ENCODE measurements around the gene SORBS1. TPM values are rescaled to one million over a fixed set of nuclear protein-coding genes. Genes with fewer than 3 reads are reported as not detected.

SORBS1 gene
- total RNA-seq, 1 experiment from 2014 or later, result 0.56 TPM

DNA sequence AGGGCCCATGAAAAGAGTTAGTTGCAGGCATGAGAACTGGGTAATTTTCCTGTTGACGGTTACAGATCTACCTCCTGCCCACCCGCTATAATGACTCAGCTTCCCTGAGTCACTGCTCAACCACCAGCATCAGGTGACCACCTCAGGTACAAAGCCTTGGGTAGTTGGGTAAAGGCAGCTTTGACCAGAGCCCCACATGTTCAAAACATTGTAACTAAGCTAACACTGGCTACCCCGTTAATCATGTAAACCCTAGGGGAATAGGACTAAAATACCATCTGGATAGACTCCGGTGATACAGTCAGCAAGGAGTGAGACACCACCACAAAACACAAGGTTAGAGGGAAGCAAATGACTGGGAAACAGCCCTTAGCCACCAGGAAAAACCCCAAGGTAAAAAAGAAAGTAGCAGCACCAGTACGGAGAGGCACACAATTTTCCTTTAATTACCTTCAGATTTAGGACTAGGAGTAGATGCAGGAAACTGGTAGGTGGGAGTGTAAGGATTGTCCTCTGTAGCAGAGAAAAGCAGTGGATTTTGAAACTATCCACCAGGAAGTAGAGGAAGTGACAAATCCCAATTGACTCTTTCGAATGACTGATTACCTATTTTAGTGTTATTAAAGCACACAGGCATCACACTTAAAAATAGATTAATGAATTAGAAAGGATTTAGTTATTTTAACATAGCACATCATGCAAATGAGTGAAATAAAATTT lies 166.8 kb downstream of the SORBS1 start:
- Histone ChIP-seq H3K36me3 (ENCODE audit: insufficient read depth, low read length, poor library complexity, severe bottlenecking) (no peaks in the 10 kb centered on the region), H3K4me1 (ENCODE audit: insufficient read depth, low read length, poor library complexity, severe bottlenecking) (no peaks in the 10 kb centered on the region), H3K27ac (ENCODE audit: low read depth, low read length, poor library complexity, severe bottlenecking) (no peak overlapping the region), H3K4me3 (ENCODE audit: low read depth, low read length, poor library complexity, severe bottlenecking) (no peak overlapping the region), H3K9me3 (ENCODE audit: low read depth, low read length, poor library complexity, severe bottlenecking) (no peaks in the 10 kb centered on the region), H3K27me3 (replicated peaks; ENCODE audit: insufficient read depth, low read depth, low read length, poor library complexity) (no peaks in the 10 kb centered on the region)
- BruUV-seq (replicated peaks), result no TSS peak
- ChIA-PET CTCF (no interaction called here), POLR2A (ENCODE audit: low non-redundant PET) (no interaction called here)
- intact Hi-C loops (cut with micrococcal nuclease; ENCODE audit: unreplicated experiment), result no loop called here
- TF ChIP-seq, protein P1, sequence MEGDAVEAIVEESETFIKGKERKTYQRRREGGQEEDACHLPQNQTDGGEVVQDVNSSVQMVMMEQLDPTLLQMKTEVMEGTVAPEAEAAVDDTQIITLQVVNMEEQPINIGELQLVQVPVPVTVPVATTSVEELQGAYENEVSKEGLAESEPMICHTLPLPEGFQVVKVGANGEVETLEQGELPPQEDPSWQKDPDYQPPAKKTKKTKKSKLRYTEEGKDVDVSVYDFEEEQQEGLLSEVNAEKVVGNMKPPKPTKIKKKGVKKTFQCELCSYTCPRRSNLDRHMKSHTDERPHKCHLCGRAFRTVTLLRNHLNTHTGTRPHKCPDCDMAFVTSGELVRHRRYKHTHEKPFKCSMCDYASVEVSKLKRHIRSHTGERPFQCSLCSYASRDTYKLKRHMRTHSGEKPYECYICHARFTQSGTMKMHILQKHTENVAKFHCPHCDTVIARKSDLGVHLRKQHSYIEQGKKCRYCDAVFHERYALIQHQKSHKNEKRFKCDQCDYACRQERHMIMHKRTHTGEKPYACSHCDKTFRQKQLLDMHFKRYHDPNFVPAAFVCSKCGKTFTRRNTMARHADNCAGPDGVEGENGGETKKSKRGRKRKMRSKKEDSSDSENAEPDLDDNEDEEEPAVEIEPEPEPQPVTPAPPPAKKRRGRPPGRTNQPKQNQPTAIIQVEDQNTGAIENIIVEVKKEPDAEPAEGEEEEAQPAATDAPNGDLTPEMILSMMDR (conservative IDR thresholded peaks at IDR 0.05; ENCODE audit: low read depth, low read length), result no peak
- TF ChIP-seq EZH2 (IDR thresholded peaks at IDR 0.05; ENCODE audit: borderline replicate concordance, low read depth, low read length, poor library complexity, severe bottlenecking), result no peak
- no peak for DNase-seq (ENCODE audit: low spot score)

DNA sequence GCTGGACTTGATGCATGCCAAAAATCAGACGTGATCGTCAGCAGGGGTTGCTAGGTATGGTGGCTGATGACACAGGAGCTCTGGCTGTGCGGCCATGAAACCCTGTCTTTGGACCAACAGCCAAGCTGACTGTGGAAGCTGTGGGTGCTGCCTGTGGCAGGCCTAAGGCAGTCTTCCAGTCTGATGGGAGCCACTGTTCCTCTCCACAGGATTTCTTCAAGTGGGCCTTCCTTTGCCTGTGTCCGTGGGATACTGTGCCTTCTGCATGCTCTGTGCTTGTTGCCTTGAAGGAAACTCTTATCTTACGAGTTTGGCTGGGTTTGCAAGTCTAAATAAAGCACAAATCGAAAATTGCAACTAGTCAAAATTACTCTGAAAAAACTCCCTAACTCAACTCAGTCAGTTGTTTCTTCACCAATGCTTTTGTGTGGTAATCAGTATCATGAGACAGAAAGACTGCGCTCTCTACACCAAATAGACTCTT lies 168.4 kb downstream of the SORBS1 start:
- TF ChIP-seq, protein P1 (conservative IDR thresholded peaks at IDR 0.05; ENCODE audit: low read depth, low read length), result no peak
- no peak for TF ChIP-seq EZH2 (IDR thresholded peaks at IDR 0.05; ENCODE audit: borderline replicate concordance, low read depth, low read length, poor library complexity, severe bottlenecking)
- no peak overlapping the region for H3K4me3 ChIP-seq (ENCODE audit: low read depth, low read length, poor library complexity, severe bottlenecking)
- intact Hi-C loops (cut with micrococcal nuclease; ENCODE audit: unreplicated experiment), result no loop called here
- no peaks in the 10 kb centered on the region for H3K9me3 ChIP-seq (ENCODE audit: low read depth, low read length, poor library complexity, severe bottlenecking)
- ChIA-PET POLR2A (ENCODE audit: low non-redundant PET) (no interaction called here), CTCF (no interaction called here)
- no peak overlapping the region for H3K27ac ChIP-seq (ENCODE audit: low read depth, low read length, poor library complexity, severe bottlenecking)
- H3K4me1 ChIP-seq (ENCODE audit: insufficient read depth, low read length, poor library complexity, severe bottlenecking), result no peaks in the 10 kb centered on the region
- no TSS peak for BruUV-seq (replicated peaks)
- no peaks in the 10 kb centered on the region for H3K27me3 ChIP-seq (replicated peaks; ENCODE audit: insufficient read depth, low read depth, low read length, poor library complexity)
- DNase-seq (ENCODE audit: low spot score), result no peak
- no peaks in the 10 kb centered on the region for H3K36me3 ChIP-seq (ENCODE audit: insufficient read depth, low read length, poor library complexity, severe bottlenecking)

DNA sequence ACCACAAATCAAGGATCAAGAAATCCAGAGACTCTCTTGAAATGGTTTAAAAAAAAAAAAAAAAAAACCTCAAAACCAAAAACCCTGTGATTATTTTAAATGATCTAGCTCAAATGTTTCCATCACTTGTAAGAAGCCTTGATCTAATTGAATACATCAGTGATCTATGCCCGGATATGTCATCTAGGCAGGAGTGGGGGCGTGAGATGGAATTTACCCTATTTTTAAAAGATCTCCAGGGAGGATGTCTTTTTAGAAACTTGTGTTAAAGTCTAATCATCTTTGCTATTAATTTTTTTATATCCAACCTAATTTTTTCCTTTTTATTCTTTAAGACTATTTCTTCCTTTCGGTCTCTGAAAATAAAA lies 169.0 kb downstream of the SORBS1 start:
- no peak for TF ChIP-seq EZH2 (IDR thresholded peaks at IDR 0.05; ENCODE audit: borderline replicate concordance, low read depth, low read length, poor library complexity, severe bottlenecking)
- TF ChIP-seq, protein P1 (conservative IDR thresholded peaks at IDR 0.05; ENCODE audit: low read depth, low read length), result no peak
- no peak overlapping the region for H3K4me3 ChIP-seq (ENCODE audit: low read depth, low read length, poor library complexity, severe bottlenecking)
- CTCF ChIA-PET, result no interaction called here
- no peak for DNase-seq (ENCODE audit: low spot score)
- intact Hi-C loops (cut with micrococcal nuclease; ENCODE audit: unreplicated experiment), result no loop called here
- H3K9me3 ChIP-seq (ENCODE audit: low read depth, low read length, poor library complexity, severe bottlenecking), result no peaks in the 10 kb centered on the region
- BruUV-seq (replicated peaks), result no TSS peak
- peaks cover 5% of the 10 kb centered on the region for H3K27me3 ChIP-seq (replicated peaks; ENCODE audit: insufficient read depth, low read depth, low read length, poor library complexity)
- H3K4me1 ChIP-seq (ENCODE audit: insufficient read depth, low read length, poor library complexity, severe bottlenecking), result no peaks in the 10 kb centered on the region
- H3K36me3 ChIP-seq (ENCODE audit: insufficient read depth, low read length, poor library complexity, severe bottlenecking), result no peaks in the 10 kb centered on the region
- POLR2A ChIA-PET (ENCODE audit: low non-redundant PET), result no interaction called here
- no peak overlapping the region for H3K27ac ChIP-seq (ENCODE audit: low read depth, low read length, poor library complexity, severe bottlenecking)

All from A673 (cell line).